CD14-positive monocyte (primary cell): ENCODE results near the gene METTL16. TPM values are rescaled to one million over a fixed set of nuclear protein-coding genes. Genes with fewer than 3 reads are reported as not detected.

Source experiments
- DNase-seq, 3 donors: peaks; one replicate each; pipeline ENCODE4 v3.0.0-alpha.2; 2011 to 2022
- H2AFZ ChIP-seq: 2 replicates; pipeline ENCODE4 v1.6.0; 2012; ENCODE audit warnings: mild to moderate bottlenecking, low read depth, low read length, inconsistent platforms; ENCODE audit not compliant: insufficient read depth, poor library complexity, severe bottlenecking
- H3K27ac ChIP-seq, 2 donors: 1 replicate in 1 of 2; 2 replicates in 1 of 2; pipeline ENCODE4 v1.5.1; 2012 to 2013; ENCODE audit warnings: low read length in 2 of 2, control low read depth in 1 of 2, inconsistent platforms in 1 of 2, low read depth in 1 of 2, mild to moderate bottlenecking in 1 of 2
- H3K27me3 ChIP-seq, 2 donors: one replicate each; pipeline versions ENCODE4 v1.6.0 to v1.6.1; 2011 to 2013; ENCODE audit warnings: low read length in 2 of 2; ENCODE audit not compliant: control insufficient read depth in 2 of 2, insufficient read depth in 2 of 2
- H3K36me3 ChIP-seq, 2 donors: replicated peaks in 1 of 2; 1 replicate in 1 of 2; 2 replicates in 1 of 2; pipeline versions ENCODE4 v1.5.1 to v1.6.1; 2012 to 2013; ENCODE audit warnings: low read length in 2 of 2, control low read depth in 1 of 2, inconsistent platforms in 1 of 2, mild to moderate bottlenecking in 1 of 2; ENCODE audit not compliant: insufficient read depth in 2 of 2, control insufficient read depth in 1 of 2
- H3K4me1 ChIP-seq, 2 donors: 1 replicate in 1 of 2; 2 replicates in 1 of 2; pipeline versions ENCODE4 v1.5.1 to v1.6.1; 2012 to 2013; ENCODE audit warnings: low read length in 2 of 2, control low read depth in 1 of 2, inconsistent platforms in 1 of 2, mild to moderate bottlenecking in 1 of 2, moderate library complexity in 1 of 2; ENCODE audit not compliant: insufficient read depth in 2 of 2, control insufficient read depth in 1 of 2
- H3K4me2 ChIP-seq: replicated peaks from 2 replicates; pipeline ENCODE3; 2012; ENCODE audit warnings: low read length, moderate library complexity, mild to moderate bottlenecking; ENCODE audit not compliant: poor library complexity, severe bottlenecking; ENCODE audit errors: extremely low read depth
- H3K4me3 ChIP-seq, 3 experiments: fragments of 200-600 bp in 1 of 3; sonication (generic) in 1 of 3; replicated peaks in 1 of 3; 1 replicate in 2 of 3; 2 replicates in 1 of 3; pipeline ENCODE4 v1.5.1; 2011 to 2013; ENCODE audit warnings: low read length in 3 of 3, mild to moderate bottlenecking in 3 of 3, control low read depth in 2 of 3, low read depth in 2 of 3, inconsistent platforms in 1 of 3, moderate library complexity in 1 of 3
- H3K79me2 ChIP-seq: 2 replicates; pipeline ENCODE4 v1.6.0; 2012; ENCODE audit warnings: mild to moderate bottlenecking, control low read depth, inconsistent platforms, low read length, moderate library complexity; ENCODE audit not compliant: insufficient read depth
- H3K9ac ChIP-seq: 2 replicates; pipeline ENCODE4 v1.6.0; 2017; ENCODE audit warnings: low read length, mild to moderate bottlenecking; ENCODE audit not compliant: insufficient read depth, poor library complexity, severe bottlenecking
- H3K9me3 ChIP-seq, 2 donors: replicated peaks in 1 of 2; 1 replicate in 1 of 2; 2 replicates in 1 of 2; pipeline versions ENCODE4 v1.5.1 to v1.6.1; 2012 to 2013; ENCODE audit warnings: low read length in 2 of 2, control low read depth in 1 of 2; ENCODE audit not compliant: control insufficient read depth in 1 of 2, insufficient read depth in 1 of 2
- H4K20me1 ChIP-seq: 2 replicates; pipeline ENCODE4 v1.6.0; 2012; ENCODE audit warnings: mild to moderate bottlenecking, low read length, control low read depth, moderate library complexity; ENCODE audit not compliant: insufficient read depth
- H3K27ac Mint-ChIP-seq, 7 donors: one replicate each; pipeline ENCODE4 v1.8.0; 2020; ENCODE audit warnings: mild to moderate bottlenecking in 7 of 7, mixed read lengths in 7 of 7, moderate library complexity in 6 of 7, inconsistent platforms in 2 of 7
- H3K27me3 Mint-ChIP-seq, 3 donors: one replicate each; pipeline ENCODE4 v1.8.0; 2021 to 2022; ENCODE audit warnings: low read depth in 3 of 3, mild to moderate bottlenecking in 3 of 3, mixed read lengths in 3 of 3, moderate library complexity in 3 of 3, inconsistent platforms in 1 of 3
- H3K36me3 Mint-ChIP-seq, 2 donors: one replicate each; pipeline ENCODE4 v1.8.0; 2020; ENCODE audit warnings: mixed read lengths in 2 of 2, inconsistent platforms in 1 of 2, mild to moderate bottlenecking in 1 of 2
- H3K4me1 Mint-ChIP-seq: one replicate; pipeline ENCODE4 v1.8.0; 2020; ENCODE audit warnings: mild to moderate bottlenecking, mixed read lengths
- H3K4me3 Mint-ChIP-seq, 2 donors: one replicate each; pipeline ENCODE4 v1.8.0; 2020; ENCODE audit warnings: mild to moderate bottlenecking in 2 of 2, mixed read lengths in 2 of 2, moderate library complexity in 1 of 2
- H3K9me3 Mint-ChIP-seq, 7 donors: one replicate each; pipeline ENCODE4 v1.8.0; 2020 to 2022; ENCODE audit warnings: mixed read lengths in 7 of 7, mild to moderate bottlenecking in 6 of 7, moderate library complexity in 6 of 7, inconsistent platforms in 2 of 7
- WGBS: methylation state at CpG from one replicate; pipeline ENCODE4 v1.1.5; 2013; ENCODE audit warnings: missing lambda C conversion rate; ENCODE audit not compliant: insufficient coverage; 5-methylcytosine and 5-hydroxymethylcytosine counted together
- intact Hi-C, 2 donors: fragments of 100-400 bp; cut with micrococcal nuclease; formaldehyde crosslinking; loops; one replicate each; pipeline versions ENCODE4 v1.15.0 to v1.15.1; 2023
- polyA plus RNA-seq, 3 donors: library from polyadenylated mRNA; depleted of rRNA in 1 of 3; unstranded in 2 of 3; stranded (reverse) in 1 of 3; fragments of 300-500 nt in 2 of 3; fragments of >200 nt in 1 of 3; fragmentation: Illumina TruSeq in 2 of 3; gene quantifications; 1 replicate in 2 of 3; 2 replicates in 1 of 3; pipeline ENCODE4 v1.2.3, GENCODE V29; 2012 to 2021
- TF ChIP-seq, protein P1 (sequence below): fragments of 200-600 bp; IDR thresholded peaks from one replicate; pipeline ENCODE4 v1.8.0; 2022; ENCODE audit warnings: antibody characterized with exemption, mild to moderate bottlenecking

The METTL16 gene
- polyA plus RNA-seq, 3 donors, result 3.0 to 8.0 (median 4.7) TPM

DNA sequence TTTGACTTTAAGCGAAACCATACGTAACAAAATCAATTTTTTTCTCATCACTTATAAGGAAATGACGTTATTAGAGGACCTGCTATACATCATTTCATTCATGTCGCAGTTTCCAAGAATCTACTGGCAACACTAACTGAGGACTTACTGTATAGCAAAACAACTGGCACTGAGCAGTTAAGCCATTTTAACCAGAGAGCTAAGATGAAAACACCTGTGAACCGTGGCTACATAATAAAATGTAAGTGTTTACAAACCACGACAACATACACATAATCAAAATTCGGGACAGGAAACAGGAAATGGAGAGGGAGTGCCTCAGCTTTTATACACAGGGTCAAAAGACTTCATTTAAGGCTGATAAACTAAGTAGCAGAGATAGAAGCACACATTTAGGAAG is 29.5 kb downstream of the METTL16 start:
- Histone ChIP-seq H4K20me1 (no peaks in the 10 kb centered on the region), H3K4me3 (no peak overlapping the region), H3K79me2 (peaks cover 59% of the 10 kb centered on the region), H3K9me3 (no peaks in the 10 kb centered on the region), H3K36me3 (peaks cover 4 to 5% of the 10 kb centered on the region in 2 donors), H3K27me3 (no peaks in the 10 kb centered on the region), H2AFZ (no peak overlapping the region), H3K27ac (no peak overlapping the region), H3K9ac (no peak overlapping the region), H3K4me2 (no peak overlapping the region), H3K4me1 (peaks cover 29 to 37% of the 10 kb centered on the region in 2 donors)
- Mint-ChIP-seq H3K27ac (peak overlapping the region in 1 of 7 donors; percentile 3), H3K4me1 (peaks cover 49% of the 10 kb centered on the region), H3K4me3 (no peak overlapping the region), H3K36me3 (peaks cover 14 to 17% of the 10 kb centered on the region in 2 donors), H3K9me3 (no peaks in the 10 kb centered on the region), H3K27me3 (no peaks in the 10 kb centered on the region)
- TF ChIP-seq, protein P1, sequence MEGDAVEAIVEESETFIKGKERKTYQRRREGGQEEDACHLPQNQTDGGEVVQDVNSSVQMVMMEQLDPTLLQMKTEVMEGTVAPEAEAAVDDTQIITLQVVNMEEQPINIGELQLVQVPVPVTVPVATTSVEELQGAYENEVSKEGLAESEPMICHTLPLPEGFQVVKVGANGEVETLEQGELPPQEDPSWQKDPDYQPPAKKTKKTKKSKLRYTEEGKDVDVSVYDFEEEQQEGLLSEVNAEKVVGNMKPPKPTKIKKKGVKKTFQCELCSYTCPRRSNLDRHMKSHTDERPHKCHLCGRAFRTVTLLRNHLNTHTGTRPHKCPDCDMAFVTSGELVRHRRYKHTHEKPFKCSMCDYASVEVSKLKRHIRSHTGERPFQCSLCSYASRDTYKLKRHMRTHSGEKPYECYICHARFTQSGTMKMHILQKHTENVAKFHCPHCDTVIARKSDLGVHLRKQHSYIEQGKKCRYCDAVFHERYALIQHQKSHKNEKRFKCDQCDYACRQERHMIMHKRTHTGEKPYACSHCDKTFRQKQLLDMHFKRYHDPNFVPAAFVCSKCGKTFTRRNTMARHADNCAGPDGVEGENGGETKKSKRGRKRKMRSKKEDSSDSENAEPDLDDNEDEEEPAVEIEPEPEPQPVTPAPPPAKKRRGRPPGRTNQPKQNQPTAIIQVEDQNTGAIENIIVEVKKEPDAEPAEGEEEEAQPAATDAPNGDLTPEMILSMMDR, result no peak
- WGBS, result 96% methylated on average over 4 of the region's 7 CpGs
- intact Hi-C loops, result no loop called here
- DNase-seq, result no peak

DNA sequence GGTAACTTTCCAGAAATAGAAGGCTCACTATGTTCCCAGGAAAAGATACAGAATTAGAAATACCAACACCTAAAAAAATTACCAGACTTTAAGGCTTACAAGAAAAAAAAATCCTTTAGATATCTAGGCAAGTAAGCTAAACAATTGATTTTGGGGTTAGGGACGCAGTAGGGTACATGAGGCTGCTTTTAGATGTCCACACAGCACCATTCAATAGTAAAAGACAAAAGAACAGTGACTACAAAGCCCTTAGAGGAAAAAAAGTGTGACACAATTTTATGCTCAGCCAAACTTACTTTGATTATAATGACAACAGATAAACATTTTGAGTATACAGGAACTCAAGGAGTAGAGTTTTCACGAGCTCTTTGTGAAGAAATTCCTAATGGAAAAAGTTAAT is 29.9 kb downstream of the METTL16 start:
- Histone ChIP-seq H3K9ac (no peak overlapping the region), H3K27ac (no peak overlapping the region), H3K4me1 (peaks cover 25 to 33% of the 10 kb centered on the region in 2 donors), H3K4me2 (no peak overlapping the region), H3K79me2 (peaks cover 56% of the 10 kb centered on the region), H4K20me1 (no peaks in the 10 kb centered on the region), H3K27me3 (no peaks in the 10 kb centered on the region), H2AFZ (no peak overlapping the region), H3K36me3 (peaks cover 4 to 8% of the 10 kb centered on the region in 2 donors), H3K4me3 (no peak overlapping the region), H3K9me3 (no peaks in the 10 kb centered on the region)
- TF ChIP-seq, protein P1, result no peak
- Mint-ChIP-seq H3K4me1 (peaks cover 45% of the 10 kb centered on the region), H3K9me3 (no peaks in the 10 kb centered on the region), H3K36me3 (peaks cover 17 to 19% of the 10 kb centered on the region in 2 donors), H3K27ac (no peak overlapping the region), H3K4me3 (no peak overlapping the region), H3K27me3 (no peaks in the 10 kb centered on the region)
- intact Hi-C loops, result no loop called here
- no CpG with 5 or more reads among the region's 2 CpGs for whole genome bisulfite sequencing
- DNase-seq, result no peak
